HepG2 (cell line): ENCODE measurements around the gene PIGO. TPM values are rescaled to one million over a fixed set of nuclear protein-coding genes. Genes with fewer than 3 reads are reported as not detected.

Experiments used
- CREBL2 ChIP-seq: sonication (generic); formaldehyde crosslinking; IDR thresholded peaks from 2 replicates; pipeline ENCODE4 v1.8.1; 2023; ENCODE audit warnings: missing genetic modification reagents, mild to moderate bottlenecking, borderline replicate concordance
- ELF4 ChIP-seq: sonication (generic); formaldehyde crosslinking; IDR thresholded peaks from 2 replicates; pipeline ENCODE4 v1.5.0; 2020; ENCODE audit warnings: missing genetic modification reagents, mild to moderate bottlenecking, moderate library complexity, borderline replicate concordance
- HINFP ChIP-seq: sonication (generic); formaldehyde crosslinking; IDR thresholded peaks from 2 replicates; pipeline ENCODE4 v1.4.0; 2020; ENCODE audit warnings: low read depth, mild to moderate bottlenecking, missing genetic modification reagents
- JDP2 ChIP-seq: sonication (generic); formaldehyde crosslinking; IDR thresholded peaks from 2 replicates; pipeline ENCODE4 v1.8.1; 2022; ENCODE audit warnings: missing genetic modification reagents, borderline replicate concordance
- KLF12 ChIP-seq: sonication (generic); formaldehyde crosslinking; IDR thresholded peaks from 2 replicates; pipeline ENCODE4 v1.4.0; 2020; ENCODE audit warnings: missing genetic modification reagents, borderline replicate concordance
- MED8 ChIP-seq: sonication (generic); formaldehyde crosslinking; IDR thresholded peaks from 2 replicates; pipeline ENCODE4 v1.8.1; 2023; ENCODE audit warnings: mild to moderate bottlenecking, missing genetic modification reagents; ENCODE audit not compliant: insufficient replicate concordance
- NFIB ChIP-seq: sonication (generic); formaldehyde crosslinking; IDR thresholded peaks from 2 replicates; pipeline ENCODE4 v1.9.0; 2021; ENCODE audit warnings: missing genetic modification reagents, mild to moderate bottlenecking, borderline replicate concordance
- PAWR ChIP-seq: sonication (generic); formaldehyde crosslinking; IDR thresholded peaks from 2 replicates; pipeline ENCODE4 v1.4.0; 2020; ENCODE audit warnings: missing genetic modification reagents, mild to moderate bottlenecking, borderline replicate concordance
- PAX8 ChIP-seq: sonication (generic); formaldehyde crosslinking; IDR thresholded peaks from 2 replicates; pipeline ENCODE4 v1.8.0; 2022; ENCODE audit warnings: mild to moderate bottlenecking, missing genetic modification reagents, borderline replicate concordance
- TEAD3 ChIP-seq: optimal IDR thresholded peaks from 2 replicates; pipeline ENCODE3; 2016; ENCODE audit warnings: borderline replicate concordance
- TIGD3 ChIP-seq: sonication (generic); formaldehyde crosslinking; IDR thresholded peaks from 2 replicates; pipeline ENCODE4 v1.5.1; 2020; ENCODE audit warnings: mild to moderate bottlenecking, missing genetic modification reagents, borderline replicate concordance
- TOPORS ChIP-seq: sonication (generic); formaldehyde crosslinking; IDR thresholded peaks from 2 replicates; pipeline ENCODE4 v1.8.0; 2023; ENCODE audit warnings: mild to moderate bottlenecking, missing genetic modification reagents
- ZNF329 ChIP-seq: sonication (generic); formaldehyde crosslinking; IDR thresholded peaks from 2 replicates; pipeline ENCODE4 v1.9.0; 2021; ENCODE audit warnings: low read depth, mild to moderate bottlenecking, missing genetic modification reagents
- ZNF350 ChIP-seq: sonication (generic); formaldehyde crosslinking; IDR thresholded peaks from 2 replicates; pipeline ENCODE4 v1.4.0; 2020; ENCODE audit warnings: mild to moderate bottlenecking, low read depth, missing genetic modification reagents, borderline replicate concordance
- ZNF460 ChIP-seq: sonication (generic); formaldehyde crosslinking; IDR thresholded peaks from 2 replicates; pipeline ENCODE4 v1.5.1; 2020; ENCODE audit warnings: missing genetic modification reagents, mild to moderate bottlenecking, borderline replicate concordance
- ZNF597 ChIP-seq: sonication (generic); formaldehyde crosslinking; IDR thresholded peaks from 2 replicates; pipeline ENCODE4 v1.5.0; 2020; ENCODE audit warnings: missing genetic modification reagents
- ZNF710 ChIP-seq: sonication (generic); formaldehyde crosslinking; IDR thresholded peaks from 2 replicates; pipeline ENCODE4 v1.5.0; 2020; ENCODE audit warnings: mild to moderate bottlenecking, missing genetic modification reagents, borderline replicate concordance
- ZNF713 ChIP-seq: sonication (generic); formaldehyde crosslinking; IDR thresholded peaks from 2 replicates; pipeline ENCODE4 v1.4.0; 2020; ENCODE audit warnings: mild to moderate bottlenecking, missing genetic modification reagents
- ZXDC ChIP-seq: sonication (generic); formaldehyde crosslinking; IDR thresholded peaks from 2 replicates; pipeline ENCODE4 v1.5.0; 2020; ENCODE audit warnings: mild to moderate bottlenecking, missing genetic modification reagents
- polyA plus RNA-seq, 8 experiments: library from polyadenylated mRNA; depleted of rRNA in 3 of 8; stranded (reverse) in 7 of 8; unstranded in 1 of 8; fragments of >200 nt; fragmentation: Illumina TruSeq in 4 of 8; extraction: Trizol in 4 of 8; gene quantifications; 2 replicates each; pipeline versions ENCODE4 v1.2.1 to v1.2.3, GENCODE V29; 2011 to 2016; ENCODE audit warnings: low read depth in 4 of 8, missing spikeins in 1 of 8, mixed read lengths in 1 of 8; ENCODE audit not compliant: insufficient read depth in 1 of 8
- total RNA-seq, 5 experiments: library from RNA; depleted of rRNA; stranded (reverse); fragments of >200 nt; fragmentation: Illumina TruSeq; extraction: Trizol; gene quantifications; 2 replicates each; pipeline ENCODE4 v1.2.3, GENCODE V29; 2016; ENCODE audit warnings: low read depth in 1 of 5

The PIGO gene
- total and polyA plus RNA-seq, 2 of the 13 experiments (the other 11 are each of a cell fraction or from before 2014, with no cell fraction given): 20.5 to 26.2 TPM

GRCh38 chr9:35072461-35073278, 23.7 kb downstream of the PIGO start, which contains the start of gene VCP (continued):
- TF ChIP-seq ZNF713: no peak
- no peak for TF ChIP-seq ZNF597 (CRISPR knock-in tag)
- TF ChIP-seq JDP2 (CRISPR knock-in tag): no peak
- TF ChIP-seq ZNF350 (CRISPR knock-in tag): 0 out of 2 replicates have a peak, but pooled peaks have one; percentile 33
- TF ChIP-seq CREBL2 (CRISPR knock-in tag): no peak
- TF ChIP-seq TIGD3 (CRISPR knock-in tag): 0 out of 2 replicates have a peak, but pooled peaks have one; percentile 71
- no peak; the same call in 1 of the 2 replicates for TF ChIP-seq ZNF329 (CRISPR knock-in tag)
- no peak for TF ChIP-seq KLF12 (CRISPR knock-in tag)
- TF ChIP-seq ZNF710 (CRISPR knock-in tag): peak; percentile 3; the same call in 1 of the 2 replicates
- TF ChIP-seq ELF4: no peak
- peak; percentile 27 for TF ChIP-seq MED8 (CRISPR knock-in tag)
- TF ChIP-seq PAX8 (CRISPR knock-in tag): no peak
- no peak for TF ChIP-seq PAWR (CRISPR knock-in tag)
- no peak for TF ChIP-seq ZNF460 (CRISPR knock-in tag)
- TF ChIP-seq ZXDC: no peak
- TF ChIP-seq HINFP (CRISPR knock-in tag): no peak
- TF ChIP-seq TEAD3: peak; percentile 27
- TF ChIP-seq NFIB (CRISPR knock-in tag): no peak
- TF ChIP-seq TOPORS (CRISPR knock-in tag): peak; percentile 57
